ENCODE results near the gene GOLGB1. TPM values are rescaled to one million over a fixed set of nuclear protein-coding genes. Genes with fewer than 3 reads are reported as not detected.
"Not testable (repeated sequence)": the region's sequence is repeated elsewhere in the genome, so short reads cannot be mapped to it uniquely, and the experiment has no call there.

Gene GOLGB1, protein sequence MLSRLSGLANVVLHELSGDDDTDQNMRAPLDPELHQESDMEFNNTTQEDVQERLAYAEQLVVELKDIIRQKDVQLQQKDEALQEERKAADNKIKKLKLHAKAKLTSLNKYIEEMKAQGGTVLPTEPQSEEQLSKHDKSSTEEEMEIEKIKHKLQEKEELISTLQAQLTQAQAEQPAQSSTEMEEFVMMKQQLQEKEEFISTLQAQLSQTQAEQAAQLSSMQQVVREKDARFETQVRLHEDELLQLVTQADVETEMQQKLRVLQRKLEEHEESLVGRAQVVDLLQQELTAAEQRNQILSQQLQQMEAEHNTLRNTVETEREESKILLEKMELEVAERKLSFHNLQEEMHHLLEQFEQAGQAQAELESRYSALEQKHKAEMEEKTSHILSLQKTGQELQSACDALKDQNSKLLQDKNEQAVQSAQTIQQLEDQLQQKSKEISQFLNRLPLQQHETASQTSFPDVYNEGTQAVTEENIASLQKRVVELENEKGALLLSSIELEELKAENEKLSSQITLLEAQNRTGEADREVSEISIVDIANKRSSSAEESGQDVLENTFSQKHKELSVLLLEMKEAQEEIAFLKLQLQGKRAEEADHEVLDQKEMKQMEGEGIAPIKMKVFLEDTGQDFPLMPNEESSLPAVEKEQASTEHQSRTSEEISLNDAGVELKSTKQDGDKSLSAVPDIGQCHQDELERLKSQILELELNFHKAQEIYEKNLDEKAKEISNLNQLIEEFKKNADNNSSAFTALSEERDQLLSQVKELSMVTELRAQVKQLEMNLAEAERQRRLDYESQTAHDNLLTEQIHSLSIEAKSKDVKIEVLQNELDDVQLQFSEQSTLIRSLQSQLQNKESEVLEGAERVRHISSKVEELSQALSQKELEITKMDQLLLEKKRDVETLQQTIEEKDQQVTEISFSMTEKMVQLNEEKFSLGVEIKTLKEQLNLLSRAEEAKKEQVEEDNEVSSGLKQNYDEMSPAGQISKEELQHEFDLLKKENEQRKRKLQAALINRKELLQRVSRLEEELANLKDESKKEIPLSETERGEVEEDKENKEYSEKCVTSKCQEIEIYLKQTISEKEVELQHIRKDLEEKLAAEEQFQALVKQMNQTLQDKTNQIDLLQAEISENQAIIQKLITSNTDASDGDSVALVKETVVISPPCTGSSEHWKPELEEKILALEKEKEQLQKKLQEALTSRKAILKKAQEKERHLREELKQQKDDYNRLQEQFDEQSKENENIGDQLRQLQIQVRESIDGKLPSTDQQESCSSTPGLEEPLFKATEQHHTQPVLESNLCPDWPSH (N-terminal part only)
- total RNA-seq (2014; rRNA removed; shearing (Covaris generic)), result 18.4 and 26.0 TPM in 2 replicates

DNA sequence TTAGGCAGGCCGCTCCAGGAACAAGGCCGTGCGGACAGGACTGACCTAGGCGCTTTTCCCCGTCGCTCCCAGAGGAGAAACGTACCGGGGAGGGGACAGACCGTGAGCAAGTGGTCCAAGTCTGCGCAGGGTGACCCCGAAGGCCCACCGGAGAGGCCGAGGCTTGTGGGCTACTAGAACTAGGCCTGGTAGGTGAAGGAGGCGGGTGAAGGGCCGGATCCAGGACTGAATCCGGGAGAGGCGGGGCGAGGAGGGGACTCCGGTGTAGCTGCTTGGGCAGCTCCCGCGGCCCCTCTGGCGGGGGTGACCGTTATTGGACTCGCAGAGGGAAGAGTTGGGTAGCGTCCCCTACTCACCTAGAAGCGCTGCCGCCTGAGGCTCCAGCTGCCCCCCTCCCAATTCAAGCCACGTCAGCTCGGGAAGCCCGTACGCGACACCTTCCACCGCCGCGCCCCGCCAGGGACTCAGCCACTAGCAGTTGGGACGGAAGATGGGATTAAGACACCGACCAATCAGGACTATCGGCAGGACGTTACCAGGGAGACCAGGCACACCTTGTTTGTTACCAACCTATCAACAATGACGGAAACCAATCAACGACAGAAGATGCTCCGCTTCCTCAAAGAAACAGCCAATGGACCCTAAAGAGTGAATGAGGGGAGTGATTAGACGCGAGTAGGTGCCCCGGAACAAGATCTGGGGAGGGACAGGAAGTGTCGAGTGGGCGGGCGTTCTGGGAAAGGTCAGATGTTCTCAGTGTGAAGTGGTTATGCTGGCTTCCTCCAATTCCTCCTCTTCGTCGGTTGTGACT lies at the start of gene GOLGB1:
GOLGB1 (minus strand) TSS at position 466 of the 811 bp plus-strand sequence. CDS start 18,770 bp downstream, outside the sequence.
- peak; percentile 100 for DNase-seq (ENCODE audit: low read depth)

DNA sequence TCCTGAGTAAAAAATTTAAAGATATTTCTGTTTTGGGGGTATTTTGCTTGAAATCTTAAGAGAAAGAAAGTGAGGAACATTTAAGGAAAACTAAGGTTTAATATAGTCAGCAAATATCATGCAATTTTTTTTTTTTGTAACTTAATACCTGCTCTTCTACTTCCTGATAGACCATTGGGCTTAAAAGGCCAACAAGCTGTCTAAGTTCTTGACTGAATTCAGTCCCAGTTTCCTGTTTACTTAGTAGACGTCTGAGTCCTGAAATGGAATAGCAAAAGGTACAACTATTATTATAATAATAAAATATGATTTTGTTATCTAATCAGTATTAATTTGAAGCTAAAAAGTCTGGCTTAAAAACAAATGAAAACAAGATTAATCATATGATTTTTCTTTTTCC lies 47.4 kb upstream of the GOLGB1 start:
- DNase-seq (ENCODE audit: low read depth), result no peak

DNA sequence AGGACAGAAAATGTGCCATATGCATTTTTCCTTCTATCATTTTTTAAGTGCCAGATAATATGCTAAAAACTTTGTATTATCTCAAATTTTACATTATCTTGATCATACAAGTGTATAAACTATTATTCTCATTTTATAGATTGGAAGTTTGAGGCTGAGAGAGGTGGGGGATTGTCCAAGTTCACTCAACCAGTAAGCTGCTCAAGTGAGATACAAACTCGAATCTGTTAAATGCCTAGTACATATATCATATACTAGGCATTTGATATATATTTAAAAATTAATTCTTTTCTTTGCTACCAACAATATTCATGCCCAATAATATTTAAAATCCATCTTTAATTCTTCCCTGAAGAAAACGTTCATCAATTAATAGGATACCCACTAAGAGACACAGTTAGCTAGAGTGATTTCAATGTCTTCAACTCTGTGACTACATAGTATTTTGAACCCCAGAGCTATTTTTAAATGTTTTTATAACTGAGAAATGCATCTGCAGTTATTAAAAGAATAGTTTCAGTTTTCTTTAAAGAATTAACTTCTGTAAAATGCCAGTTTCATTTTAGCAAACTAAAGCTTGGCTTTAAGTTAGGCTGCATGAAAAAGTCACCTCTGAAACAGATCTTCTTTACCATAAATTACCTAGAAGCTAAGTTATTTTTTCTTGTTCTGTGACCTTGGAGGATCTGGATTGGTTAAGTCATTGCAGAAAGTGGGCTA lies 44.9 kb upstream of the GOLGB1 start:
- no peak for DNase-seq (ENCODE audit: low read depth)

DNA sequence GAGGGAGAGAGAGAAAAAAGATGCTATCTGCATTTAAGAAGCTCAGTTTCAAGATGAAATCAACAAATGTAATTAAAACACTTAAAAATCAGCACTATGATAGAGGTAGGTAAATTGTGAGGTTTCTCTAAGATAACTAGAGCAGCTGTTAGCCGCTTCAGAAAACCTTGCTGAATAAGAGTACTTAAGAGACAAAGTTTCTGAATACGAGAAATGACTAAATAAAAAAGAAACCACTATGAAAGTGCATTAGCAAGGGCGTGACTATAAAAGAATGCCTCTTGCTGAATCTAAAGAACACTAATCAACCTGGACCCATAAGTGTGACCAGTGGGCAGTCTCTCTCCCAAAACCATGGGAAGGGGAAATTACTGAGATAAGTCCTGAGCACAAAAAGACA lies 43.5 kb upstream of the GOLGB1 start:
- DNase-seq (ENCODE audit: low read depth), result no peak

DNA sequence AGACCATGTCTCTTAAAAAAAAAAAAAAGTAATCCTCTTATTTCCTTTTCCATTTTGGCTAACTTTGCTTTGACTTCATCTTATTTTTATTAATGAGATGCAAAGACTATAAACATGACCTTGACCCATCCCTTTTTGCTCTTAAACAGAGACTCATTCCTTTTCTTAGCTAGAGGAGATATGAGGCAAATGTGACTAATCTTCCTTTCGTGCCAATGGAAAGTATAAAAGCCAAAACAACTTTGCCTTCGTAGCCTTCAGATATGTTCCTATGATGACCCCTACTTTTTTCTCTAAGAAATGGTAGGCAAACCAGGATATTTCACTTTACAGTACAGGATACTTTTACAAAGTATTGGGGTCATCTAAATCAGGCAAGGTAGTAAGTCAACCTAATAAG lies 36.9 kb upstream of the GOLGB1 start:
- peak; percentile 8 for DNase-seq (ENCODE audit: low read depth)

- DNase-seq (ENCODE audit: low read depth), result not testable (repeated sequence)
Measured at GRCh38 chr3:121782784-121783183, 33.2 kb upstream of the GOLGB1 start.

GRCh38 chr3:121781611-121782010 lies 32.1 kb upstream of the GOLGB1 start:
- DNase-seq (ENCODE audit: low read depth), result no peak

DNA sequence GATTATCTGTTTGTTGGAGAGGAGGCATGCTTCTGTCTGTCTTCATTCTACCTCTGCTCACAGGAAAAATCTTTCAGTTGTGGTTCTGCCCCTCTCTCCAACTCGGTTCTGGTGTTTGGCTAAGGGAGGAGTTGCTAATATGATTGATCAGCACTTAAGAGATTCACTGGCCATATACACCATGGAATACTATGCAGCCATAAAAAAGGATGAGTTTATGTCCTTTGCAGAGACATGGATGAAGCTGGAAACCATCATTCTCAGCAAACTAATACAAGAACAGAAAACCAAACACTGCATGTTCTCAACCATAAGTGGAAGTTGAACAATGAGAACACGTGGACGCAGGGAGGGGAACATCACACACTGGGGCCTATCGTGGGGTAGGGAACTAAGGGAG lies 25.6 kb upstream of the GOLGB1 start:
- not testable (repeated sequence) for DNase-seq (ENCODE audit: low read depth)

- no peak for DNase-seq (ENCODE audit: low read depth)
Measured at GRCh38 chr3:121769246-121769645, 19.7 kb upstream of the GOLGB1 start.

DNA sequence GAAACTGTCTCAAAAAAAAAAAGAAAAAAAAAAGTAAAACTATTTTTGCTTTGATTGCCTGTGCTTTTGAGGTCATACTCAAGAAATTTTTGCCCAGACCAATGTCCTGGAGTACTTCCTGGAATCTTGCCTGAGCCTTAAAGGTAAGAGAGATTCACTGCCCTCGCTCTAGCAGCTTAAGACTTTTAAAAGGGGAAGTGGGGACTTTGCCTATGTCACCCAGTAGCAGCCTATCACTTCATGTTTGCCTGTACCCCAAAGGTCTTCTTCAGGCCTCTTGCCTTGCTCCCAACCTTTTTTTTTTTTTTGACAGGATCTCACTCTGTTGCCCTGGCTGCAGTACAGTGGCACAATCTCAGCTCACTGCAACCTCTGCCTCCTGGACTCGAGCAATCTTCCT lies 18.9 kb upstream of the GOLGB1 start:
- no peak for DNase-seq (ENCODE audit: low read depth)

GRCh38 chr3:121759541-121760202 lies 10.1 kb upstream of the GOLGB1 start:
- DNase-seq (ENCODE audit: low read depth), result no peak

- DNase-seq (ENCODE audit: low read depth), result no peak
Measured at GRCh38 chr3:121758727-121759450, 9.3 kb upstream of the GOLGB1 start.

GRCh38 chr3:121757812-121758545 lies 8.4 kb upstream of the GOLGB1 start:
- no peak for DNase-seq (ENCODE audit: low read depth)

DNA sequence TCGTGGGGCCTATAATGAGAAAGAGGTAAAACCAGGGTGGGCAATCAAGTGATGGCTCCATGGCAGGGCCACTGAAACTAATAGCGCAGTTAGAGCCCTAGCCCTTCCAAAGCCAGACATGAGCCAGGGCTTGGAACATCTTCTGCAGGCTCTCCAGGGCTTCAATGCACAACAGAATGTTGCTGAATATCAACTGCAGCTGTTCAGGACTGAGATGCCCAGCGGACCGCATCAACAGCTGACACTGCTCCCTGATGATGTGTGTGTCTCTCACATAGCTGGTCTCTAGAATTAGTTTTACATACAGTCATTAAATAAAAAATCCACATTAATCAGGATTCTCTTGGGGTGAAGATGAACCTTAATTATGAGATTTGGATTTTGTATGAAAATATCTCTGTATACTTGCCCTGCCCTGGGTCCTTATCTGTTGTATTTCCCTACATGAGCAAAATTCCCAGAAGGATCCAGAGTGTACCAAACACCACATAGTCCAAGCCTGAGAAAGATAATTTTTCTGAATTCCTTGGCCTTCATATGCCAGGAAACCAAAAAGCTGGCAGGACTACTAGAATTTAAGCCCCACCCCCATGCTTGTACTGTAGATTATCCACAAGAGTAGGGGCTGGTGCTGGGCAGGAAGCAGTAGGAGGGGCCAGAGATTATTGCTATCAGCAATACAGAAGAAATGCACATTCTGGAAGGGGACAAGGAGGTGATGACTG lies 7.7 kb upstream of the GOLGB1 start:
- peak; percentile 6 for DNase-seq (ENCODE audit: low read depth)

DNA sequence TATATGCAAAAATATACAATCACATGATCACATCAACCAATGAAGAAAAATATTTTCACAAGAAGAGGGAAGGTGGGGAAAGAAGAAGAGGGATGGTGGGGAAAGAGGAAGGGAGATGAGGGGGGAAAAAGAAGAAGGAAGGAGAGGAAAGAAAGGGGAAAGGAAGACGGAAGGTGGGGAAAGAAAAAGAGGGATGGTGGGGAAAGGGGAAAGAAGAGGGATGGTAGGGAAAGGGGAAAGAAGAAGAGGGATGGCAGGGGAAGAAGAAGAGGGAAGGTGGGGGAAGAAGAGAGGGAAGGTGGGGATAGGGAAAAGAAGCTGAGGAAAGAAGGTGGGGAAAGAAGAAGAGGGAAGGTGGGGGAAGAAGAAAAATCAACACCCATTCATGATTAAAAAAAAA lies 3.2 kb upstream of the GOLGB1 start:
- no peak for DNase-seq (ENCODE audit: low read depth)

GRCh38 chr3:121752261-121752660 lies 2.7 kb upstream of the GOLGB1 start:
- no peak for DNase-seq (ENCODE audit: low read depth)

DNA sequence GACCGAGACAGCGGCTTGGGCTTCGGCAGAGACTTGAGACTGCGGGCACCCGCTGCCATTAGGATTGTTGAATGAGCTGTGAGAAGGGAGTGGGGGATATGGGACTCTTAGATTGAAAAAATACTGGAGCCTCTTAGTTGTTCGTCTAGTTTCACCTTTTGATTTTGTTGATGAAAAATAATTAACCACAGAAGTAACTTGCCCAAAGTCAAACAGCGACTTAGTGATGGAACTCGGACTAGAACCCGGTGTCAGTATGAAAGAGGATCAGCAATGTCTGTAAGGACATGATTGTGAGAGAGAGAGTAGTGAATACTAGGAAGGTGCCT lies 510 bp upstream of the GOLGB1 start:
- DNase-seq (ENCODE audit: low read depth), result no peak

Data from RPMI7951 (cell line).